Measurements from ENCODE around the gene SLC16A2. TPM values are rescaled to one million over a fixed set of nuclear protein-coding genes. Genes with fewer than 3 reads are reported as not detected.

SLC16A2 gene
- total RNA-seq, 1 donor from 2014 or later: 18.3 TPM

DNA sequence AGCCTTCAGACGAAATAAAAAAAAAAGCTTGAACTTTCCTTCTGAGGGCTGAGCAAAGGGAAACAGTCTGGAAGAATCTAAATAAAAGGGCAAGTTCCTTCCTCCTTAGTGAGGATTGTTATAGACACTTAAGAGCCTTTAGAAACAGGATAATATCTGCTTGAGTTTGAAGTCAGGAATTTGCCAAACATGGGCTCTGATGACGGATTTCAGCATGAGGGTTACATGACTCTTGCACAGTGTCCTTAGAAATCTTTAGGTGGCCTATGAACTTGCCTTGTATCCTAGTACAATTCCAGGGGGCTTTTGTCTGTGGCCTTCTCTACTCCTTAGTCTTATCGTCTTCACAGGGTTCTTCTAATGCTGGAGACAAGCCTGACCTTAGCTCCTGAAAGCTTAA is 99.0 kb downstream of the SLC16A2 start:
- Mint-ChIP-seq H3K27me3 (ENCODE audit: low read depth) (no peaks in the 10 kb centered on the region), H3K9me3 (ENCODE audit: low read depth) (peaks cover 22% of the 10 kb centered on the region), H3K27ac (ENCODE audit: unreplicated experiment) (no peak overlapping the region), H3K4me1 (ENCODE audit: low read depth) (no peaks in the 10 kb centered on the region), H3K36me3 (ENCODE audit: low read depth) (no peaks in the 10 kb centered on the region), H3K4me3 (ENCODE audit: unreplicated experiment) (no peak overlapping the region)
- DNase-seq (ENCODE audit: low spot score): no peak
- no peak for TF ChIP-seq CTCF (IDR thresholded peaks at IDR 0.05)

- no peak overlapping the region for H3K4me3 Mint-ChIP-seq (ENCODE audit: unreplicated experiment)
- DNase-seq (ENCODE audit: low spot score): no peak
- H3K27me3 Mint-ChIP-seq (ENCODE audit: low read depth): no peaks in the 10 kb centered on the region
- H3K9me3 Mint-ChIP-seq (ENCODE audit: low read depth): peaks cover 20% of the 10 kb centered on the region
- peaks cover 2% of the 10 kb centered on the region for H3K36me3 Mint-ChIP-seq (ENCODE audit: low read depth)
- no peak for TF ChIP-seq CTCF (IDR thresholded peaks at IDR 0.05)
- no peaks in the 10 kb centered on the region for H3K4me1 Mint-ChIP-seq (ENCODE audit: low read depth)
- H3K27ac Mint-ChIP-seq (ENCODE audit: unreplicated experiment): peak overlapping the region; percentile 51
Measured at GRCh38 chrX:74520896-74521295, 99.6 kb downstream of the SLC16A2 start.

- no peak for DNase-seq (ENCODE audit: low spot score)
- no peak overlapping the region for H3K4me3 Mint-ChIP-seq (ENCODE audit: unreplicated experiment)
- peak overlapping the region; percentile 29 for H3K27ac Mint-ChIP-seq (ENCODE audit: unreplicated experiment)
- peaks cover 2% of the 10 kb centered on the region for H3K36me3 Mint-ChIP-seq (ENCODE audit: low read depth)
- no peaks in the 10 kb centered on the region for H3K27me3 Mint-ChIP-seq (ENCODE audit: low read depth)
- no peak for TF ChIP-seq CTCF (IDR thresholded peaks at IDR 0.05)
- no peaks in the 10 kb centered on the region for H3K4me1 Mint-ChIP-seq (ENCODE audit: low read depth)
- H3K9me3 Mint-ChIP-seq (ENCODE audit: low read depth): peaks cover 14% of the 10 kb centered on the region
Measured at GRCh38 chrX:74521961-74522751, 100.9 kb downstream of the SLC16A2 start.

- Mint-ChIP-seq H3K4me3 (ENCODE audit: unreplicated experiment) (no peak overlapping the region), H3K4me1 (ENCODE audit: low read depth) (no peaks in the 10 kb centered on the region), H3K36me3 (ENCODE audit: low read depth) (peaks cover 2% of the 10 kb centered on the region), H3K27ac (ENCODE audit: unreplicated experiment) (no peak overlapping the region), H3K9me3 (ENCODE audit: low read depth) (peaks cover 9% of the 10 kb centered on the region), H3K27me3 (ENCODE audit: low read depth) (no peaks in the 10 kb centered on the region)
- TF ChIP-seq CTCF (IDR thresholded peaks at IDR 0.05): no peak
- DNase-seq (ENCODE audit: low spot score): no peak
Measured at GRCh38 chrX:74523224-74523623, 101.9 kb downstream of the SLC16A2 start.

GRCh38 chrX:74523870-74524735 is 102.8 kb downstream of the SLC16A2 start:
- Mint-ChIP-seq H3K27ac (ENCODE audit: unreplicated experiment) (no peak overlapping the region), H3K4me3 (ENCODE audit: unreplicated experiment) (no peak overlapping the region), H3K4me1 (ENCODE audit: low read depth) (no peaks in the 10 kb centered on the region), H3K36me3 (ENCODE audit: low read depth) (peaks cover 2% of the 10 kb centered on the region), H3K9me3 (ENCODE audit: low read depth) (peaks cover 9% of the 10 kb centered on the region), H3K27me3 (ENCODE audit: low read depth) (no peaks in the 10 kb centered on the region)
- no peak for DNase-seq (ENCODE audit: low spot score)
- TF ChIP-seq CTCF (IDR thresholded peaks at IDR 0.05): no peak

Measured in chondrocyte (in vitro differentiated cells).